A549 (cell line): ENCODE data around the gene CPT1A. TPM values are rescaled to one million over a fixed set of nuclear protein-coding genes. Genes with fewer than 3 reads are reported as not detected.
A peak's percentile ranks its signal among the peaks of the same experiment; 100 is the strongest.

Experiments
- ATAC-seq, 2 experiments: fragments of 200-7000 bp in 1 of 2; fragments of >200 bp in 1 of 2; cut with Nextera tagmentation in 1 of 2; cut with Tn5 transposase in 1 of 2; 3 replicates each; pipeline versions ENCODE4 v1.8.0 to v1.9.1; 2018 to 2020; ENCODE audit warnings: mild to moderate bottlenecking in 1 of 2, moderate library complexity in 1 of 2
- CTCF ChIA-PET: fragments of 300-600 bp; sonication (Branson Sonifier 250); formaldehyde crosslinking; extraction: SDS; loops from one replicate; lab custom pipeline; 2021; ENCODE audit warnings: antibody characterized with exemption, inconsistent platforms; lab: Yijun Ruan, JAX
- POLR2A ChIA-PET: fragments of 350-600 bp; formaldehyde crosslinking; extraction: SDS; loops from one replicate; lab custom pipeline; 2021; ENCODE audit warnings: antibody characterized with exemption, inconsistent platforms; lab: Yijun Ruan, JAX
- DNase-seq, 2 experiments: peaks; one replicate each; pipeline versions ENCODE4 v3.0.0 to v3.0.0-alpha.2; 2011 to 2016; ENCODE audit warnings: low read depth in 1 of 2, low spot score in 1 of 2
- FAIRE-seq: peaks from 2 replicates; lab custom pipeline; 2011; peaks lifted over from hg19 to GRCh38; lab: Jason Lieb, UNC
- H3K27ac ChIP-seq, 2 experiments: fragments of >200 bp; sonication (Bioruptor Twin); formaldehyde crosslinking; 3 replicates each; pipeline ENCODE4 v1.5.1; 2016 to 2017
- H3K4me1 ChIP-seq: fragments of >200 bp; sonication (Bioruptor Twin); formaldehyde crosslinking; 3 replicates; pipeline ENCODE4 v1.6.1; 2016
- H3K4me2 ChIP-seq: fragments of >200 bp; sonication (Bioruptor Twin); formaldehyde crosslinking; 3 replicates; pipeline ENCODE4 v1.6.1; 2016
- H3K4me3 ChIP-seq: fragments of >200 bp; sonication (Bioruptor Twin); formaldehyde crosslinking; 3 replicates; pipeline ENCODE4 v1.5.1; 2016
- H3K9me3 ChIP-seq: fragments of >200 bp; sonication (Bioruptor Twin); formaldehyde crosslinking; 3 replicates; pipeline ENCODE4 v1.6.1; 2016
- ATOH8 ChIP-seq: fragments of 250-450 bp; sonication (Bioruptor Pico); IDR thresholded peaks from 2 replicates; pipeline ENCODE4 v1.5.0; 2020; ENCODE audit warnings: low read depth, mild to moderate bottlenecking, moderate library complexity
- BCL3 ChIP-seq: fragments of >200 bp; sonication (Bioruptor Twin); formaldehyde crosslinking; IDR thresholded peaks from 3 replicates; pipeline ENCODE4 v1.6.1; 2016
- CBX8 ChIP-seq: fragments of 200-600 bp; sonication (generic); IDR thresholded peaks from 2 replicates; pipeline ENCODE4 v1.6.1; 2016
- CTCF ChIP-seq: fragments of >200 bp; sonication (Bioruptor Twin); formaldehyde crosslinking; IDR thresholded peaks from 3 replicates; pipeline ENCODE4 v1.5.1; 2016
- E2F6 ChIP-seq: IDR thresholded peaks from 2 replicates; pipeline ENCODE4 v1.6.1; 2012; ENCODE audit warnings: low read depth, borderline replicate concordance
- FOSL2 ChIP-seq, 2 experiments: fragments of 450-650 bp in 1 of 2; fragments of >200 bp in 1 of 2; sonication (Bioruptor Twin) in 1 of 2; formaldehyde crosslinking; IDR thresholded peaks; 2 replicates each; pipeline versions ENCODE4 v1.5.0 to v1.6.1; 2016 to 2020; ENCODE audit warnings: mild to moderate bottlenecking in 1 of 2, moderate library complexity in 1 of 2
- FOXS1 ChIP-seq: fragments of 250-450 bp; sonication (Bioruptor Pico); IDR thresholded peaks from 2 replicates; pipeline ENCODE4 v1.5.0; 2020; ENCODE audit warnings: mild to moderate bottlenecking, moderate library complexity
- HDAC2 ChIP-seq: fragments of 200-600 bp; sonication (generic); IDR thresholded peaks from 2 replicates; pipeline ENCODE4 v1.6.1; 2016
- HES2 ChIP-seq: fragments of >200 bp; sonication (Bioruptor Twin); formaldehyde crosslinking; IDR thresholded peaks from 2 replicates; pipeline ENCODE4 v1.6.1; 2016
- HOXA7 ChIP-seq: fragments of 250-450 bp; sonication (Bioruptor Pico); IDR thresholded peaks from 2 replicates; pipeline ENCODE4 v1.5.0; 2020; ENCODE audit warnings: mild to moderate bottlenecking, moderate library complexity
- HOXB5 ChIP-seq: fragments of 250-450 bp; sonication (Bioruptor Pico); IDR thresholded peaks from 2 replicates; pipeline ENCODE4 v1.5.0; 2020; ENCODE audit warnings: mild to moderate bottlenecking, moderate library complexity
- JUNB ChIP-seq: fragments of >200 bp; sonication (Bioruptor Twin); formaldehyde crosslinking; IDR thresholded peaks from 2 replicates; pipeline ENCODE4 v1.6.1; 2016
- KDM1A ChIP-seq: fragments of 200-600 bp; sonication (generic); IDR thresholded peaks from 2 replicates; pipeline ENCODE4 v1.6.1; 2016; ENCODE audit warnings: low read depth, mild to moderate bottlenecking
- MAX ChIP-seq: IDR thresholded peaks from 2 replicates; pipeline ENCODE4 v1.6.1; 2012
- MAZ ChIP-seq: fragments of 150-350 bp; IDR thresholded peaks from 2 replicates; pipeline ENCODE4 v1.6.1; 2014; ENCODE audit warnings: antibody characterized with exemption, low read depth, low read length, borderline replicate concordance
- MYC ChIP-seq: IDR thresholded peaks from 2 replicates; pipeline ENCODE4 v1.6.1; 2012; ENCODE audit warnings: mild to moderate bottlenecking, inconsistent platforms, low read length, improper control_type of control experiment, borderline replicate concordance
- PBX3 ChIP-seq: IDR thresholded peaks from 2 replicates; pipeline ENCODE4 v1.6.1; 2012
- RARB ChIP-seq: fragments of 250-450 bp; sonication (Bioruptor Pico); IDR thresholded peaks from 2 replicates; pipeline ENCODE4 v1.8.0; 2021; ENCODE audit warnings: mild to moderate bottlenecking, moderate library complexity
- RFX5 ChIP-seq: fragments of 450-650 bp; IDR thresholded peaks from 2 replicates; pipeline ENCODE4 v1.7.1; 2014; ENCODE audit warnings: antibody characterized with exemption, mild to moderate bottlenecking, moderate library complexity
- RNF2 ChIP-seq: fragments of 200-600 bp; sonication (generic); IDR thresholded peaks from 2 replicates; pipeline ENCODE4 v1.6.1; 2016; ENCODE audit warnings: low read depth, mild to moderate bottlenecking, antibody characterized with exemption, moderate library complexity, borderline replicate concordance
- TFCP2L1 ChIP-seq: fragments of 250-450 bp; sonication (Bioruptor Pico); IDR thresholded peaks from 2 replicates; pipeline ENCODE4 v1.5.0; 2021; ENCODE audit warnings: mild to moderate bottlenecking
- TP53 ChIP-seq: fragments of 250-450 bp; sonication (Bioruptor Pico); IDR thresholded peaks from 2 replicates; pipeline ENCODE4 v1.5.0; 2021; ENCODE audit warnings: mild to moderate bottlenecking, moderate library complexity
- ZFP36 ChIP-seq: fragments of 450-650 bp; IDR thresholded peaks from 2 replicates; pipeline ENCODE4 v1.6.1; 2014; ENCODE audit warnings: borderline replicate concordance; ENCODE audit not compliant: partially characterized antibody
- ZSCAN20 ChIP-seq: fragments of 250-450 bp; sonication (Bioruptor Pico); IDR thresholded peaks from 2 replicates; pipeline ENCODE4 v1.8.0; 2022; ENCODE audit warnings: mild to moderate bottlenecking, moderate library complexity
- WGBS: methylation state at CpG from one replicate; pipeline ENCODE4 v1.1.6; 2017; ENCODE audit errors: missing lambda C conversion rate; 5-methylcytosine and 5-hydroxymethylcytosine counted together
- polyA plus RNA-seq, 4 experiments: library from polyadenylated mRNA; depleted of rRNA in 3 of 4; stranded (reverse); fragments of >200 nt; fragmentation: RNase III in 1 of 4; extraction: RNeasy Plus Mini Kit Qiagen cat#74134 plus additional on column Dnase treatment in 1 of 4; gene quantifications; 2 replicates in 3 of 4; 3 replicates in 1 of 4; pipeline ENCODE4 v1.2.3, GENCODE V29; 2011 to 2017

CPT1A gene
- polyA plus RNA-seq, 2 of the 4 experiments (the other 2 are of a cell fraction), result 15.0 to 21.4 TPM

GRCh38 chr11:68835749-68836148 lies 6.0 kb downstream of the CPT1A start:
- Histone ChIP-seq H3K9me3 (no peaks in the 10 kb centered on the region), H3K4me3 (no peak overlapping the region), H3K27ac (no peak overlapping the region), H3K4me2 (no peak overlapping the region), H3K4me1 (peaks cover 35% of the 10 kb centered on the region)
- DNase-seq, result no peak
- 75% methylated on average over 4 of the region's 4 CpGs for WGBS
- ATAC-seq, result no peak
- ChIA-PET CTCF (interaction anchor here (1.1 kb wide), 1 partner anchor 37 kb away, joined by 3 read pairs; no protein-coding TSS in a partner anchor), POLR2A (no interaction called here)
- FAIRE-seq, result no peak
- TF ChIP-seq MAZ, result no peak
- no peak for TF ChIP-seq HES2
- no peak for TF ChIP-seq RARB (CRISPR knock-in tag)
- TF ChIP-seq MAX, result no peak

- H3K4me1 ChIP-seq, result peaks cover 33% of the 10 kb centered on the region
- H3K4me3 ChIP-seq, result no peak overlapping the region
- ATAC-seq (no peak), FAIRE-seq (no peak), DNase-seq (no peak)
- ChIA-PET CTCF (interaction anchor here (1.1 kb wide), 1 partner anchor 37 kb away, joined by 3 read pairs; no protein-coding TSS in a partner anchor), POLR2A (no interaction called here)
- 75% methylated on average over 5 of the region's 5 CpGs for WGBS
- H3K9me3 ChIP-seq, result no peaks in the 10 kb centered on the region
- TF ChIP-seq ZFP36, result no peak
- no peak for TF ChIP-seq HOXA7 (CRISPR knock-in tag)
- no peak for TF ChIP-seq JUNB
- TF ChIP-seq RNF2, result no peak
- no peak for TF ChIP-seq FOSL2 (IDR thresholded peaks at IDR 0.05)
- no peak for TF ChIP-seq FOSL2 (CRISPR knock-in tag; IDR thresholded peaks at IDR 0.05)
- no peak for TF ChIP-seq MAZ
- no peak for TF ChIP-seq CBX8
- no peak for TF ChIP-seq RFX5
- TF ChIP-seq KDM1A, result no peak
- TF ChIP-seq PBX3, result no peak
- TF ChIP-seq ATOH8 (CRISPR knock-in tag), result no peak
- TF ChIP-seq CTCF, result no peak
- no peak for TF ChIP-seq MYC
- H3K4me2 ChIP-seq, result no peak overlapping the region
- H3K27ac ChIP-seq, result no peak overlapping the region
These were observed 6.4 kb downstream of the CPT1A start for GRCh38 chr11:68835328-68835727.

- Histone ChIP-seq H3K4me2 (no peak overlapping the region), H3K4me1 (peaks cover 12% of the 10 kb centered on the region), H3K9me3 (no peaks in the 10 kb centered on the region), H3K27ac (no peak overlapping the region), H3K4me3 (no peak overlapping the region)
- peak in 1 of 2 experiments; percentile 40; a peak in 1 of 6 replicates for ATAC-seq
- FAIRE-seq, result no peak
- WGBS, result 90% methylated on average over 8 of the region's 8 CpGs
- ChIA-PET POLR2A (no interaction called here), CTCF (interaction anchor here (1.1 to 1.2 kb wide), 2 partner anchors 34 to 811 kb away, joined by 4 read pairs; no protein-coding TSS in a partner anchor)
- DNase-seq, result no peak
- no peak for TF ChIP-seq MYC
- TF ChIP-seq TP53 (CRISPR knock-in tag), result no peak
- no peak for TF ChIP-seq HOXB5 (CRISPR knock-in tag)
- no peak for TF ChIP-seq MAZ
- no peak for TF ChIP-seq ZSCAN20 (CRISPR knock-in tag)
- TF ChIP-seq FOXS1 (CRISPR knock-in tag), result no peak
- TF ChIP-seq HDAC2, result no peak
- no peak for TF ChIP-seq KDM1A
- TF ChIP-seq TFCP2L1 (CRISPR knock-in tag), result no peak
- no peak for TF ChIP-seq BCL3
- no peak for TF ChIP-seq E2F6
These were observed 9.1 kb downstream of the CPT1A start for GRCh38 chr11:68832476-68833181.
